Measurements from ENCODE around the gene CNR1.

GRCh38 chr6:88165844-88166492 lies at the start of gene CNR1:
- no peak for TF ChIP-seq GABPA (IDR thresholded peaks at IDR 0.05; ENCODE audit: low read depth)
- peak; percentile 17; the same call in 1 of the 2 replicates for TF ChIP-seq RAD21 (IDR thresholded peaks at IDR 0.05; ENCODE audit: low read length)
- TF ChIP-seq SMC3 (IDR thresholded peaks at IDR 0.05; ENCODE audit: low read depth, low read length): no peak
- no peak for TF ChIP-seq EP300 (IDR thresholded peaks at IDR 0.05; ENCODE audit: borderline replicate concordance in 1 of 2, low read depth in 1 of 2, low read length in 1 of 2)
- no peak for TF ChIP-seq YY1 (IDR thresholded peaks at IDR 0.05; ENCODE audit: low read depth)

All from SK-N-SH (cell line).